ENCODE measurements around the gene MBTD1. TPM values are rescaled to one million over a fixed set of nuclear protein-coding genes. Genes with fewer than 3 reads are reported as not detected.

The MBTD1 gene
- total and polyA plus RNA-seq, 2 experiments from 2014 or later = 19.1 to 63.9 TPM

- Histone ChIP-seq H2AFZ (no peak overlapping the region), H3F3A (replicated peaks; ENCODE audit: low read depth) (no peaks in the 10 kb centered on the region), H4K20me1 (replicated peaks; ENCODE audit: insufficient read depth) (peaks cover 25% of the 10 kb centered on the region), H3K27me3 (ENCODE audit: insufficient read depth) (no peaks in the 10 kb centered on the region), H3K4me1 (ENCODE audit: insufficient read depth) (no peaks in the 10 kb centered on the region), H3K9me2 (ENCODE audit: insufficient read depth) (no peaks in the 10 kb centered on the region), H3K36me3 (ENCODE audit: insufficient read depth) (no peaks in the 10 kb centered on the region), H3K4me2 (no peak overlapping the region), H3K27ac (ENCODE audit: low read depth) (no peak overlapping the region), H3K79me2 (replicated peaks; ENCODE audit: insufficient read depth) (peaks cover 100% of the 10 kb centered on the region), H3K4me3 (no peak overlapping the region)
- Mint-ChIP-seq H3K9me3 (no peaks in the 10 kb centered on the region), H3K27me3 (ENCODE audit: insufficient read depth, low read depth, poor library complexity) (peaks cover 4% of the 10 kb centered on the region), H3K27ac (no peak overlapping the region), H3K4me1 (peaks cover 2% of the 10 kb centered on the region; the same call in 1 of the 3 replicates), H3K36me3 (ENCODE audit: low read depth) (no peaks in the 10 kb centered on the region; the same call in 2 of the 3 replicates), H3K4me3 (no peak overlapping the region)
- TF ChIP-seq, protein P1, sequence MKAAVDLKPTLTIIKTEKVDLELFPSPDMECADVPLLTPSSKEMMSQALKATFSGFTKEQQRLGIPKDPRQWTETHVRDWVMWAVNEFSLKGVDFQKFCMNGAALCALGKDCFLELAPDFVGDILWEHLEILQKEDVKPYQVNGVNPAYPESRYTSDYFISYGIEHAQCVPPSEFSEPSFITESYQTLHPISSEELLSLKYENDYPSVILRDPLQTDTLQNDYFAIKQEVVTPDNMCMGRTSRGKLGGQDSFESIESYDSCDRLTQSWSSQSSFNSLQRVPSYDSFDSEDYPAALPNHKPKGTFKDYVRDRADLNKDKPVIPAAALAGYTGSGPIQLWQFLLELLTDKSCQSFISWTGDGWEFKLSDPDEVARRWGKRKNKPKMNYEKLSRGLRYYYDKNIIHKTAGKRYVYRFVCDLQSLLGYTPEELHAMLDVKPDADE (IDR thresholded peaks at IDR 0.05) = no peak
- no peak for TF ChIP-seq STAT1 (IDR thresholded peaks at IDR 0.05; ENCODE audit: unreplicated experiment)
- TF ChIP-seq ZNF114 (CRISPR knock-in tag; IDR thresholded peaks at IDR 0.05) = no peak
- ATAC-seq = no peak
- DNase-seq (ENCODE audit: low spot score) = no peak
Measured at GRCh38 chr17:51234162-51234561, 25.7 kb downstream of the MBTD1 start.

DNA sequence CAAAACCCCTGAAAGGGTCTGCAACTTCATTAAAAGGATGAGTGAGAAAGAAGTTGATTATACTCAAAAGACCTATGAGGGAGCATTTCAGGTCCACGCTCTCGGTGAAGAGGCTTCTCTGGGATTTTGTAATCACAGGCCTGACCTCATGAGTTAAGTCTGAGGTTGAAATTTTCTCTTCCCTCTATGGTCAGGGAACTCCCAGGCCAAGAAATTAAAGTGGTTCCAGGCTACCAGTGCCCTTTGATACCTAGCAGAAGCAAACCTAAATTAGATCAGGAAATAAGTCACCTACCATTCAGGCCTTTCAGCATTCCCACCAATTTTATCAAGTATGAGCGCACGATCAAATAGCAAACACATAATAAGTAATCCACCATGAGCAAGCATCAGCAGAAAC, 27.9 kb downstream of the MBTD1 start:
- Histone ChIP-seq H3K4me3 (no peak overlapping the region), H4K20me1 (replicated peaks; ENCODE audit: insufficient read depth) (peaks cover 28% of the 10 kb centered on the region), H3K27me3 (ENCODE audit: insufficient read depth) (no peaks in the 10 kb centered on the region), H3K79me2 (replicated peaks; ENCODE audit: insufficient read depth) (peaks cover 98% of the 10 kb centered on the region), H3F3A (replicated peaks; ENCODE audit: low read depth) (no peaks in the 10 kb centered on the region), H3K27ac (ENCODE audit: low read depth) (no peak overlapping the region), H3K9me2 (ENCODE audit: insufficient read depth) (no peaks in the 10 kb centered on the region), H2AFZ (no peak overlapping the region), H3K4me1 (ENCODE audit: insufficient read depth) (no peaks in the 10 kb centered on the region; the same call in 1 of the 2 replicates), H3K4me2 (no peak overlapping the region), H3K36me3 (ENCODE audit: insufficient read depth) (no peaks in the 10 kb centered on the region)
- ATAC-seq (no peak), DNase-seq (ENCODE audit: low spot score) (no peak)
- Mint-ChIP-seq H3K4me1 (peaks cover 2% of the 10 kb centered on the region; the same call in 1 of the 3 replicates), H3K9me3 (no peaks in the 10 kb centered on the region), H3K4me3 (no peak overlapping the region), H3K36me3 (ENCODE audit: low read depth) (no peaks in the 10 kb centered on the region; the same call in 2 of the 3 replicates), H3K27me3 (ENCODE audit: insufficient read depth, low read depth, poor library complexity) (peaks cover 4% of the 10 kb centered on the region), H3K27ac (no peak overlapping the region)
- TF ChIP-seq, protein P2, sequence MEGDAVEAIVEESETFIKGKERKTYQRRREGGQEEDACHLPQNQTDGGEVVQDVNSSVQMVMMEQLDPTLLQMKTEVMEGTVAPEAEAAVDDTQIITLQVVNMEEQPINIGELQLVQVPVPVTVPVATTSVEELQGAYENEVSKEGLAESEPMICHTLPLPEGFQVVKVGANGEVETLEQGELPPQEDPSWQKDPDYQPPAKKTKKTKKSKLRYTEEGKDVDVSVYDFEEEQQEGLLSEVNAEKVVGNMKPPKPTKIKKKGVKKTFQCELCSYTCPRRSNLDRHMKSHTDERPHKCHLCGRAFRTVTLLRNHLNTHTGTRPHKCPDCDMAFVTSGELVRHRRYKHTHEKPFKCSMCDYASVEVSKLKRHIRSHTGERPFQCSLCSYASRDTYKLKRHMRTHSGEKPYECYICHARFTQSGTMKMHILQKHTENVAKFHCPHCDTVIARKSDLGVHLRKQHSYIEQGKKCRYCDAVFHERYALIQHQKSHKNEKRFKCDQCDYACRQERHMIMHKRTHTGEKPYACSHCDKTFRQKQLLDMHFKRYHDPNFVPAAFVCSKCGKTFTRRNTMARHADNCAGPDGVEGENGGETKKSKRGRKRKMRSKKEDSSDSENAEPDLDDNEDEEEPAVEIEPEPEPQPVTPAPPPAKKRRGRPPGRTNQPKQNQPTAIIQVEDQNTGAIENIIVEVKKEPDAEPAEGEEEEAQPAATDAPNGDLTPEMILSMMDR (conservative IDR thresholded peaks at IDR 0.05; ENCODE audit: low read depth in 2 of 2) = no peak

GRCh38 chr17:51230306-51230705, 29.5 kb downstream of the MBTD1 start:
- Histone ChIP-seq H2AFZ (no peak overlapping the region), H3K9me2 (ENCODE audit: insufficient read depth) (no peaks in the 10 kb centered on the region), H3K4me1 (ENCODE audit: insufficient read depth) (no peaks in the 10 kb centered on the region; the same call in 1 of the 2 replicates), H3F3A (replicated peaks; ENCODE audit: low read depth) (no peaks in the 10 kb centered on the region), H3K4me2 (no peak overlapping the region), H3K79me2 (replicated peaks; ENCODE audit: insufficient read depth) (peaks cover 95% of the 10 kb centered on the region), H3K4me3 (no peak overlapping the region), H3K27me3 (ENCODE audit: insufficient read depth) (no peaks in the 10 kb centered on the region), H3K27ac (ENCODE audit: low read depth) (no peak overlapping the region), H4K20me1 (replicated peaks; ENCODE audit: insufficient read depth) (peaks cover 23% of the 10 kb centered on the region), H3K36me3 (ENCODE audit: insufficient read depth) (no peaks in the 10 kb centered on the region)
- Mint-ChIP-seq H3K36me3 (ENCODE audit: low read depth) (no peaks in the 10 kb centered on the region; the same call in 2 of the 3 replicates), H3K4me1 (peaks cover 2% of the 10 kb centered on the region; the same call in 1 of the 3 replicates), H3K27ac (peak overlapping the region; percentile 1; the same call in 1 of the 2 replicates), H3K9me3 (no peaks in the 10 kb centered on the region), H3K27me3 (ENCODE audit: insufficient read depth, low read depth, poor library complexity) (peaks cover 4% of the 10 kb centered on the region), H3K4me3 (no peak overlapping the region)
- ATAC-seq = no peak
- DNase-seq (ENCODE audit: low spot score) = no peak
- TF ChIP-seq, protein P2 (conservative IDR thresholded peaks at IDR 0.05; ENCODE audit: low read depth in 2 of 2) = no peak
- no peak for TF ChIP-seq EZH2 (IDR thresholded peaks at IDR 0.05; ENCODE audit: low read depth, unreplicated experiment)
- TF ChIP-seq CREB1 (CRISPR knock-in tag; IDR thresholded peaks at IDR 0.05; ENCODE audit: low read depth) = no peak
- no peak for TF ChIP-seq POLR2AphosphoS5 (IDR thresholded peaks at IDR 0.05; ENCODE audit: low read depth)
- TF ChIP-seq JUNB (IDR thresholded peaks at IDR 0.05; ENCODE audit: unreplicated experiment) = no peak
- TF ChIP-seq NANOG (IDR thresholded peaks at IDR 0.05; ENCODE audit: borderline replicate concordance) = no peak
- no peak for TF ChIP-seq ZNF331 (CRISPR knock-in tag; IDR thresholded peaks at IDR 0.05; ENCODE audit: low read depth)
